Neural cell (in vitro differentiated cells): Measurements from ENCODE around the gene ZNF622.

Experiments used
- EP300 ChIP-seq: fragments of 450-650 bp; conservative IDR thresholded peaks from 2 replicates; pipeline ENCODE4 v1.6.1; 2014; ENCODE audit warnings: antibody characterized with exemption, mild to moderate bottlenecking, moderate library complexity; ENCODE audit not compliant: poor library complexity, severe bottlenecking
- EZH2 ChIP-seq: fragments of 200-600, 300-800 bp; shearing (Covaris generic), sonication (generic); IDR thresholded peaks from 2 replicates; pipeline ENCODE4 v1.6.1; 2014; ENCODE audit warnings: antibody characterized with exemption, low read length, borderline replicate concordance, mild to moderate bottlenecking; ENCODE audit not compliant: insufficient read depth, poor library complexity, severe bottlenecking
- POLR2AphosphoS5 ChIP-seq: IDR thresholded peaks from 2 replicates; pipeline ENCODE4 v1.6.1; 2012
- TF ChIP-seq, protein P1 (sequence below): IDR thresholded peaks from 2 replicates; pipeline ENCODE4 v1.6.1; 2012; ENCODE audit warnings: borderline replicate concordance
- TF ChIP-seq, protein P2 (sequence below): fragments of 450-650 bp; IDR thresholded peaks from 2 replicates; pipeline ENCODE4 v1.5.1; 2014; ENCODE audit warnings: antibody characterized with exemption, mild to moderate bottlenecking, moderate library complexity; ENCODE audit not compliant: poor library complexity, severe bottlenecking

DNA sequence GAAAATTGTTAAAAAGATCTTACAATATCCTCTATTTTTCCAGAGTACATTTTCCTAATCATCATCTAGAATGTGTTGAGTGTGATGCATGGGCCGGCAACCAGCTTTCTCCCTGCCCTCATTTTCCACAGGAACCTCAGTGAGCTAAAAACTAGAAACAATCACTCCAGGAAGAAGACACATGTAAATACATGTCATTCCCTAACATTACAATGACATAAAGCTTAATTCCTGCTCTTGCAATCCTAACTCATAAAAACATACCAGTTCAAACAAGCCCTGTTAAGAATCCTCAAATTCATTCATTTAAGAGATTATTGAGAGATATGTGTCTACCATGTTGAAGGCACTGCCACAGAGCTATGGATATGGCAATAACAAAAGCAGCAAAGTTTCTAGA, 18.5 kb upstream of the ZNF622 start:
- TF ChIP-seq EZH2 (no peak), EP300 (no peak), POLR2AphosphoS5 (no peak)
- TF ChIP-seq, protein P1, sequence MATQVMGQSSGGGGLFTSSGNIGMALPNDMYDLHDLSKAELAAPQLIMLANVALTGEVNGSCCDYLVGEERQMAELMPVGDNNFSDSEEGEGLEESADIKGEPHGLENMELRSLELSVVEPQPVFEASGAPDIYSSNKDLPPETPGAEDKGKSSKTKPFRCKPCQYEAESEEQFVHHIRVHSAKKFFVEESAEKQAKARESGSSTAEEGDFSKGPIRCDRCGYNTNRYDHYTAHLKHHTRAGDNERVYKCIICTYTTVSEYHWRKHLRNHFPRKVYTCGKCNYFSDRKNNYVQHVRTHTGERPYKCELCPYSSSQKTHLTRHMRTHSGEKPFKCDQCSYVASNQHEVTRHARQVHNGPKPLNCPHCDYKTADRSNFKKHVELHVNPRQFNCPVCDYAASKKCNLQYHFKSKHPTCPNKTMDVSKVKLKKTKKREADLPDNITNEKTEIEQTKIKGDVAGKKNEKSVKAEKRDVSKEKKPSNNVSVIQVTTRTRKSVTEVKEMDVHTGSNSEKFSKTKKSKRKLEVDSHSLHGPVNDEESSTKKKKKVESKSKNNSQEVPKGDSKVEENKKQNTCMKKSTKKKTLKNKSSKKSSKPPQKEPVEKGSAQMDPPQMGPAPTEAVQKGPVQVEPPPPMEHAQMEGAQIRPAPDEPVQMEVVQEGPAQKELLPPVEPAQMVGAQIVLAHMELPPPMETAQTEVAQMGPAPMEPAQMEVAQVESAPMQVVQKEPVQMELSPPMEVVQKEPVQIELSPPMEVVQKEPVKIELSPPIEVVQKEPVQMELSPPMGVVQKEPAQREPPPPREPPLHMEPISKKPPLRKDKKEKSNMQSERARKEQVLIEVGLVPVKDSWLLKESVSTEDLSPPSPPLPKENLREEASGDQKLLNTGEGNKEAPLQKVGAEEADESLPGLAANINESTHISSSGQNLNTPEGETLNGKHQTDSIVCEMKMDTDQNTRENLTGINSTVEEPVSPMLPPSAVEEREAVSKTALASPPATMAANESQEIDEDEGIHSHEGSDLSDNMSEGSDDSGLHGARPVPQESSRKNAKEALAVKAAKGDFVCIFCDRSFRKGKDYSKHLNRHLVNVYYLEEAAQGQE: no peak
- TF ChIP-seq, protein P2, sequence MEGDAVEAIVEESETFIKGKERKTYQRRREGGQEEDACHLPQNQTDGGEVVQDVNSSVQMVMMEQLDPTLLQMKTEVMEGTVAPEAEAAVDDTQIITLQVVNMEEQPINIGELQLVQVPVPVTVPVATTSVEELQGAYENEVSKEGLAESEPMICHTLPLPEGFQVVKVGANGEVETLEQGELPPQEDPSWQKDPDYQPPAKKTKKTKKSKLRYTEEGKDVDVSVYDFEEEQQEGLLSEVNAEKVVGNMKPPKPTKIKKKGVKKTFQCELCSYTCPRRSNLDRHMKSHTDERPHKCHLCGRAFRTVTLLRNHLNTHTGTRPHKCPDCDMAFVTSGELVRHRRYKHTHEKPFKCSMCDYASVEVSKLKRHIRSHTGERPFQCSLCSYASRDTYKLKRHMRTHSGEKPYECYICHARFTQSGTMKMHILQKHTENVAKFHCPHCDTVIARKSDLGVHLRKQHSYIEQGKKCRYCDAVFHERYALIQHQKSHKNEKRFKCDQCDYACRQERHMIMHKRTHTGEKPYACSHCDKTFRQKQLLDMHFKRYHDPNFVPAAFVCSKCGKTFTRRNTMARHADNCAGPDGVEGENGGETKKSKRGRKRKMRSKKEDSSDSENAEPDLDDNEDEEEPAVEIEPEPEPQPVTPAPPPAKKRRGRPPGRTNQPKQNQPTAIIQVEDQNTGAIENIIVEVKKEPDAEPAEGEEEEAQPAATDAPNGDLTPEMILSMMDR: no peak
